NT2/D1 (cell line): ENCODE measurements around the gene ELF2.
A peak's percentile ranks its signal among the peaks of the same experiment; 100 is the strongest.
"Not testable (repeated sequence)": the region's sequence is repeated elsewhere in the genome, so short reads cannot be mapped to it uniquely, and the experiment has no call there.

Experiments
- DNase-seq: peaks from one replicate; pipeline ENCODE4 v3.0.0-alpha.2; 2011; ENCODE audit warnings: low read depth, low spot score
- H3K27me3 ChIP-seq: 2 replicates; pipeline ENCODE4 v1.6.0; 2011; ENCODE audit warnings: mild to moderate bottlenecking; ENCODE audit not compliant: insufficient read length, insufficient read depth
- H3K36me3 ChIP-seq: 2 replicates; pipeline ENCODE4 v1.6.1; 2011; ENCODE audit warnings: mild to moderate bottlenecking, low read length, mixed read lengths; ENCODE audit not compliant: insufficient read depth, insufficient read length
- H3K4me1 ChIP-seq: 2 replicates; pipeline ENCODE4 v1.5.1; 2011; ENCODE audit not compliant: insufficient read depth, insufficient read length
- H3K4me3 ChIP-seq: 2 replicates; pipeline ENCODE4 v1.5.1; 2011; ENCODE audit warnings: low read depth; ENCODE audit not compliant: insufficient read length
- H3K9ac ChIP-seq: 2 replicates; pipeline ENCODE4 v1.6.0; 2011; ENCODE audit warnings: low read depth; ENCODE audit not compliant: insufficient read length
- H3K9me3 ChIP-seq: 2 replicates; pipeline ENCODE4 v1.5.1; 2011; ENCODE audit warnings: mild to moderate bottlenecking, low read length; ENCODE audit not compliant: insufficient read depth
- SUZ12 ChIP-seq: IDR thresholded peaks from 2 replicates; pipeline ENCODE4 v1.6.1; 2011; ENCODE audit not compliant: insufficient read length, insufficient read depth; ENCODE audit errors: extremely low read depth
- YY1 ChIP-seq: IDR thresholded peaks from 2 replicates; pipeline ENCODE4 v1.6.1; 2011; ENCODE audit not compliant: insufficient read length, insufficient read depth
- ZNF274 ChIP-seq: IDR thresholded peaks from 2 replicates; pipeline ENCODE4 v1.6.1; 2011; ENCODE audit warnings: mild to moderate bottlenecking, low read depth, low read length

Gene ELF2

DNA sequence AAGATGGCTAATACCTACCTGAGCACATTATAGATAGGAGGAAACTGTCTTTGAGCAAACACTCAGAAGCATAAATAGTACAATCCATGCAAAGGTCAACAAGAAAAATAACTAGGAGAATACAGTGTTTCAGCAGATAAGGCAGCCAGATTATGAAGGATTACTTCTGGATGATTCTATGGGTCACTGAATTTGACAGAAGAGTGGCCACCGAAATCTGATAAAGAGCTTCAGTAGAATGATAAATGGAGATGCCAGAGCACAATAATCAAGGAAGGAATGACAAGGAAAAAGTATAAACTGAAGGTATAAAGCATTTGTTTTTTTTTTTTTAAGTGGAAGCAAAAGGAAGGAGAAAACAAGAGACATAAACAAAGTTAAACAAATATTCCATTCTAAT is 58.7 kb downstream of the ELF2 start:
- peaks cover 2% of the 10 kb centered on the region for H3K36me3 ChIP-seq
- no peaks in the 10 kb centered on the region for H3K27me3 ChIP-seq
- H3K4me1 ChIP-seq, result no peaks in the 10 kb centered on the region
- H3K9me3 ChIP-seq, result no peaks in the 10 kb centered on the region
- DNase-seq, result no peak
- TF ChIP-seq ZNF274 (no peak), YY1 (no peak), SUZ12 (no peak)
- H3K9ac ChIP-seq, result no peak overlapping the region
- H3K4me3 ChIP-seq, result no peak overlapping the region

DNA sequence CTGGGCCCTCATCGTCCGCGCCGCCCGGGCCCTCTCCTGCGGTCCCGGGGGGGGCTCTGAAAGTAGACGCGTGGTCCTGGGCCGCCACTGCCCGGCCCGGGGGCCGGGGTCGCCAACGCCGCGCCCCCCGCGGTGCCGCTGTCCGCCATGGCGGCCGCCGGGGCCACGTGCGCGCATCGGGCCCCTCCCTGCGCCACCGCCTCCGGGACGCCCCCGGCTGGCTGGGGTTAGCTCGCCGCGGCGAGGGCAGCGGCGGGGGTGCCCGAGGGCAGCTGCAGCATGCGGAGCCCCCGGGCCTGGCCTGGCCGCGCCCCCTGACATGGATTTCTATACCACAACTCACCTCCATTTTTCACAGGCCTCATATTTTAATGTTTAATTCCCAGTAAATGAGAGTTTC is 61.8 kb downstream of the ELF2 start:
- peaks cover 2% of the 10 kb centered on the region for H3K36me3 ChIP-seq

DNA sequence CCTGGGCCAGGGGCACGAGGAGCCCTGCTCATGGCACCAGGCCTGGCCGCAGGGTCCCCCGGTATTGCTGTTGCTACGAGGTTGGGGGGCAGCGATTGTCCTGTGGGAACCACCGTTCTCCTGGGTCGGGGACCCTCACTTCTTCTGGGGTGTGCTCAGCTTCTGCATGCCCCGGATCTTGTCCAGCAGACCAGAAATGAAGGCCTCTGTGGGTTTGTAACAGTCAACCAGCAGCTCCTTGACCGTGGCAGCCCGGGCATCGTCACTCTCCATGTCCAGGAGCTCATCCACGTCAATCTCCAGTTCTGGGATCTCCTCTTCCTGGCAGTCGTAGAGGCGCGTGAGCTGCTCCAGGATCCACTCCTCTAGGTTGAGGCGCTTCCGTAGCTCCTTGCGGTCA is 62.2 kb downstream of the ELF2 start:
- not testable (repeated sequence) for H3K27me3 ChIP-seq, H3K4me1 ChIP-seq, H3K4me3 ChIP-seq, DNase-seq, H3K9ac ChIP-seq, H3K9me3 ChIP-seq, H3K36me3 ChIP-seq

More for the DNA sequence above, 61.8 kb downstream of the ELF2 start:
- H3K9ac ChIP-seq, result no peak overlapping the region
- H3K4me3 ChIP-seq, result no peak overlapping the region
- no peaks in the 10 kb centered on the region for H3K9me3 ChIP-seq
- TF ChIP-seq YY1 (no peak), SUZ12 (no peak), ZNF274 (no peak)
- H3K27me3 ChIP-seq, result no peaks in the 10 kb centered on the region
- no peak for DNase-seq
- no peaks in the 10 kb centered on the region for H3K4me1 ChIP-seq

- H3K4me3 ChIP-seq, result no peak overlapping the region
- H3K9ac ChIP-seq, result no peak overlapping the region
- H3K4me1 ChIP-seq, result no peaks in the 10 kb centered on the region
- H3K27me3 ChIP-seq, result no peaks in the 10 kb centered on the region
- H3K9me3 ChIP-seq, result no peaks in the 10 kb centered on the region
- no peak for TF ChIP-seq YY1
- no peak for TF ChIP-seq SUZ12
- TF ChIP-seq ZNF274, result no peak
- H3K36me3 ChIP-seq, result peaks cover 2% of the 10 kb centered on the region
- no peak for DNase-seq
These were observed 64.4 kb downstream of the ELF2 start for GRCh38 chr4:139112650-139113049.

DNA sequence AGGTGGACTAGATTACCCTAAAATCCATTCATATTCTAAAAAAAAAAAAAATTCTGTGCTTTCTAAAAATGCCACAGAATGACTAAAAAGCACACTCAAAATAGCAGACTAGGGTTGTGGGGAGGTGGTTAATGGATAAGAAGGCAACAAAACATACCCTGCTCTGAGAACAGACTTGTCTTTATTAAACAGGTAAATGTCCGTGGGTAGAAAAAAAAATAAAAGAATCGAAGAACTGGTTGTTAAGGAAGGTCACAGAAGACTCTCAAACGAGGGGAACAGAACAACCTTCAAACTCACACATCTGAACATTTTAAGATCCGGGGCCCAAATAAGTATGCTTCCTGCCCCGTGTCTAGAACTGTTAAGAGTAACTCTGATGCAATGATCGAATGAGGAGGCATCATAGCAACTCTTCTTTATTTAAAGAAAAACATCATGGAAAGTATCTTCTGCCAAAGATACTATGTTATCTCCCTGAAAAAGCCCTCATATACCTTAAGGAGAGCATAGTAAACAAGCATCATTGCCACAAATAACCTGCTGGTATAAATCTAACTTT is 68.4 kb downstream of the ELF2 start:
- no peak for DNase-seq
- no peaks in the 10 kb centered on the region for H3K4me1 ChIP-seq
- no peaks in the 10 kb centered on the region for H3K27me3 ChIP-seq
- no peaks in the 10 kb centered on the region for H3K36me3 ChIP-seq
- no peaks in the 10 kb centered on the region for H3K9me3 ChIP-seq
- no peak overlapping the region for H3K4me3 ChIP-seq
- TF ChIP-seq SUZ12, result no peak
- no peak for TF ChIP-seq ZNF274
- no peak for TF ChIP-seq YY1
- no peak overlapping the region for H3K9ac ChIP-seq

- DNase-seq, result peak; percentile 76
- H3K4me3 ChIP-seq, result no peak overlapping the region
- no peaks in the 10 kb centered on the region for H3K27me3 ChIP-seq
- H3K9me3 ChIP-seq, result no peaks in the 10 kb centered on the region
- no peak overlapping the region for H3K9ac ChIP-seq
- H3K4me1 ChIP-seq, result no peaks in the 10 kb centered on the region
- no peaks in the 10 kb centered on the region for H3K36me3 ChIP-seq
- no peak for TF ChIP-seq SUZ12
- TF ChIP-seq ZNF274, result no peak
- TF ChIP-seq YY1, result no peak
These were observed 77.5 kb downstream of the ELF2 start for GRCh38 chr4:139099366-139099982.

- Histone ChIP-seq H3K9ac (no peak overlapping the region), H3K9me3 (no peaks in the 10 kb centered on the region), H3K4me1 (no peaks in the 10 kb centered on the region), H3K36me3 (no peaks in the 10 kb centered on the region), H3K4me3 (no peak overlapping the region), H3K27me3 (no peaks in the 10 kb centered on the region)
- TF ChIP-seq YY1 (no peak), ZNF274 (no peak)
- DNase-seq, result no peak
These were observed 84.7 kb downstream of the ELF2 start for GRCh38 chr4:139092271-139092670.
